Activated CD4-positive, alpha-beta T cell treated with anti-CD3 and anti-CD28 coated beads, Interleukin-2, Interleukin-4, amounts not matched to agents 100 ng/mL and 50 ng/mL, durations not matched to agents 16 hours and 8 hours (primary cell): ENCODE measurements around the gene RAC3.
A peak's percentile ranks its signal among the peaks of the same experiment; 100 is the strongest.

ENCODE experiments used
- DNase-seq: peaks from one replicate; pipeline ENCODE4 v3.0.0-alpha.2; 2020; ENCODE audit warnings: low spot score

The RAC3 gene

DNA sequence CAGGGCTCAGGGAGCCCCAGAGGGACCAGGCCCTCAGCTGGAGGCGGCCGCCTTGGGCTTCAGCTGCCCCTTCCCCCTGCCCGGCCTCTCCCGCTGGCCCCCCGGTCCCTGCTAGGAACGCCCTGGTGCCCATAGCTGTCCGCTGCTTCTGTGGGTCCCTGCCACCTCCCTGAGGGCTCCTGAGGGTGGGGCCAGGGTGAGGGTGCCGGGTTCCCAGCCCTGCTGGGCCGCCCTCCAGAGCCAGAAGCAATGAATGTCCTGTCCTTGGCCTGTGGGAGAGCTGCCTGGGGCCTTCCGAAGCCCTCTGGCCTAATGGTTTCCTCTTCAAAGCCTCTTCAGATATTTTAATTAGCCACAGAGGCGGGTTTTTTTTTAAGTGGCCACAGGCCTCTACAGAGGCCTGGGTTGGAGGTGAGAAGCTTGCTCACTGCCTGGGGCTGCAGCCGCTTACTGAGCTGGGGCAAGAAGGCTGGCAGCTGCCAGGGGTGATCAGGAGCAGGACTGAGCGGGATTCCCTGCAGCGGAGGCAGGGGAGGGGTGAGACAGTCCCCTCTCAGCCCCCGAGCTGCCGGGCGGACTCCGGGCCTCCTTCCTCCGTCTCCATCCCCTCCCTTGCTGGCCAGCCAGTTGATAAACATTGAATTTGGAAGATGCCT is 18.7 kb upstream of the RAC3 start:
- DNase-seq: no peak

DNA sequence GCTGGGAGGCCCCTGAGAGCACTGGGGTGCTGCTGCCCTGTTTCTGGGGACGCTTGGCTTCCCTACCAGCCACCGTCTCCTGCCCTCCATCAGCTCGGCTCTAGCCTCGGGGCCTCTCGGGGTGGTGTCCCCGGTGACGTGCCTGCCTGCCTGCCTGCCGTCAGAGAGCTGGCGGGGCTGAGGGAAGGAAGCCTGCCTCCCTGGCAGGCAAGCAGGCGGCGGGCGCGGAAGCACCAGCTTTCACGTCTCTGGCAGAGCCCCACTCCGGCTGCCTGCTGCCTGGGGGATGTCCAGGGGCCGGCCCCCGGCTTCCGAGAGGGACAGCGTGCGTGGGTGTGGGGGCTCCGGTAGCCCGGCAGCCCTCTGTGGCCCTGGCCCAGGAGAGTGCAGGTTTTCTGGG is 18.1 kb upstream of the RAC3 start:
- no peak for DNase-seq

- DNase-seq: no peak
Observed at GRCh38 chr17:82013772-82014321, 17.6 kb upstream of the RAC3 start.

- DNase-seq: no peak
Observed at GRCh38 chr17:82014432-82014831, 17.0 kb upstream of the RAC3 start.

DNA sequence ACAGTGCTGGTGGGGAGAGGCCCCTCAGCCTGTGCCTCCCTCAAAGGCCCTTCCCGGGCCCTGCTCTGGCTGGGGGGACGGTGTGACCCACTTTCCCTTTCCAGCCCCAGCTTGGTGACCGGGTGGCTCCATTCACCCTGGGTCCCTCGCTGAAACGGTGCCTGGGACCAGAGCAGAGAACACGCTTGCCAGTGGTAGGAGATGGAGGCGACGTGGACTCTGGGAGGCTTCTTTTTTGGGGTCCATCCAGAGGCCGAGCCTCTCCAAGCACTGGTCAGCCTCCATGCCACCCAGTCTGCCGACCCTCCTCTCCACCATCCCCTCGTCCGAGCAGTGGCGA is 16.5 kb upstream of the RAC3 start:
- DNase-seq: no peak

- DNase-seq: no peak
Observed at GRCh38 chr17:82015311-82015971, 16.0 kb upstream of the RAC3 start.

DNA sequence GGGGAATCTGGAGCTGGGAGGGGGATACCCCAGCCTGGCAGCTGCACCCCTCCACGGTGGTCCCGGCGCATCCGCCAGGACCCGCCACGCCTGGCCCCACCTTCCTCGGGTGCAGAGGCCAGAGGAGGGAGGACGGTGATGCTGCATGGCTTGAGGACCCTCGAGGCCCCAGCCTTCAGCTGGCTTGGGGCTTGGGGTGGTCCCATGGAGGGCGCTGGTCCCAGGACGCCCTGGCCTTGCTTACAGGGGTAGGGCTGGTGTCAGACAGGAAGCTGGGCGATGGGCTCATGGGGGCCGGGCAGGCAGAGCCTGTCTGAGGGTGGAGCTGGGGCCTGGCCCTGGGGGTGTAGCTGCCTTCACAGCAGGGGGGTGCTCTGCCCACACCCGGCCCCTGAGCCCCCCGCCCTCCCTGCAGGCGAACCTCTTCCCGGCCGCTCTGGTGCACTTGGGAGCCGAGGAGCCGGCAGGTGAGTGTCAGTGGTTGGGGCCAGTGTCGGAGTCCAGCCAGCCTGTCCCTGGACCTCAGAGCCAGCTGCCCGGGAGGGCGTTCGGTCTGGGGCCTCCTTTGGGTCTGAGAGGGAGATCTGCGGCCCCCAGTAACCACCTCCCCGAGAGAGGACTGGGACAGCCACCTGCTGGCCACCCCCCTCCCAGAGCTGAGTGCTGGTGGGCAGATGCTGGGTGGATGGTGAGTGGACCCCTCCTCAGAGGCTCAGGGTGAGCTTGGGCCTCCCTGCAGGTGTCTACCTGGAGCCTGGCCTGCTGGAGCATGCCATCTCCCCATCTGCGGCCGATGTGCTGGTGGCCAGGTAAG is 15.2 kb upstream of the RAC3 start:
- no peak for DNase-seq

- no peak for DNase-seq
Observed at GRCh38 chr17:82016875-82017459, 14.5 kb upstream of the RAC3 start.

- DNase-seq: no peak
Observed at GRCh38 chr17:82017612-82018151, 13.8 kb upstream of the RAC3 start.

DNA sequence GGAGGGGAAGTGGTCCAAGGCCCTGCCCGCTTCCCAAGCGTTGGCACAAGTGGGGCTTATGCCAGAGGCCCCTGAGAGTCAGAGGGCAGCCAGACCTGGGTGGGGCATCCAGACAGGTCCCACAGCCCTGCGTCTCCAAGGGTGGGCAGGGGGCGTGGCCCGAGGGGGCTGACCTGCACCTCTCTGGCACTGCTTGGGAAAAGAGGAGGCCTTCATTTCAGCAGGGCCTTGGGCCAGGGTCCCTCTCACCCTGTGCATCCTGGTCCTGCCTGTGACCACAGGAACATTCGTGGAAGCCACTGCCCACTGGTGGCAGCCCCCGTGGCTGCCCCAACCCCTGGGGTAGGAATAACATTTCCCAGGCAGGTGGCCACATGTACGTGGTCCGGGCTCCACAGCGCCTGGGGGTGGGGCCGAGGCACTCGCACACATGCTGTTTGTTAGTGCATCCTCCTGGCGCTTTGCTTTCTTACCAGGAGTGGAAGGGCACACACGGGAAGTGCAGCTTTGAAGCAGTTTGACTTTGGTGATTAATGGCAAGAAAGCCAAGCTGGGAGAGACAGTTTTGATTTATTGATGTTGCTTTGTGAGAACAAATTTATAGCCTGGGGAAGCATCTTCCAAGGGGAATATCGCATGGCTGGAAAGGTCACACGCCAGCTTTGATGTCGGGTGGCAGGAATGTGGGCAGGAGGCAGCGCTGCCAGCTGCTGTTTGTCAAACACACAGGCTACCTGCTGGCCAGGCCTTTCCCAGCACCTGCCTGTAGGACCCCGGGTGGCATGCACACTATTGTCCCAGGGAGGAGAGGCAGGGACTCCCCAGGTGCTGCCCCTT is 13.1 kb upstream of the RAC3 start:
- no peak for DNase-seq

DNA sequence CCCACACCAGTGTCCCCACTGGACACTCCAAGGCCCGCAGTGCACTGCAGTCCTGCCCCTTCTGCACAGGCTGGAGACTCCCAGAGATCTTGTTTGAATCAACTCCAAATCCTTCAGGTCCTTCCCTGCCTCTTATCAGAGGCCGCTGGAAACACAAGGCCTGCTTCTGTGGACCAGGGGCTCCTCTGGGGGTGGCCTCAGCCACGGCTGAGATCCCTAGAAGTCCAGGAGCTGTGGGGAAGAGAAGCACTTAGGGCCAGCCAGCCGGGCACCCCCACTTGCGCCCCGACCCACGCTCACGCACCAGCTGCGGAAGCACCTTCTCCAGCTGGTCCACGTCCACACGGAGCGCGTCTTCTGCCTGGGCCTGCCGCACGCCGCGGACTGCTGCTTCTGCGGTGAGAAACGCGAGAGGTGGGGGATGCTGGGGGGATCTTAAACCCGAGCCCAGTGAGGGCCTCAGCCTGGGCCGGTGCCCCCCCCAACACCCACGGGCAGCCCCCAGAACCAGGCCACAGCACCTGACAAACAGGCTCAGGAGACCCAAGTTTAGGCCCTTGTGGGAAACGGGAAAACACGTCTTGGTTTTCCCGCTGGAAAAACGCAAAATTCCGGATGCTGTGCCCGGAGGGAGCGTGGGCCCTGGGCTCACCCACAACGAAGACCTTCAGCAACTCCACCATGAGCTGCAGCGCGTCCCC is 12.3 kb upstream of the RAC3 start:
- no peak for DNase-seq

GRCh38 chr17:82019690-82020571 is 11.5 kb upstream of the RAC3 start:
- peak; percentile 79 for DNase-seq

- DNase-seq: no peak
Observed at GRCh38 chr17:82020572-82021106, 10.8 kb upstream of the RAC3 start.

DNA sequence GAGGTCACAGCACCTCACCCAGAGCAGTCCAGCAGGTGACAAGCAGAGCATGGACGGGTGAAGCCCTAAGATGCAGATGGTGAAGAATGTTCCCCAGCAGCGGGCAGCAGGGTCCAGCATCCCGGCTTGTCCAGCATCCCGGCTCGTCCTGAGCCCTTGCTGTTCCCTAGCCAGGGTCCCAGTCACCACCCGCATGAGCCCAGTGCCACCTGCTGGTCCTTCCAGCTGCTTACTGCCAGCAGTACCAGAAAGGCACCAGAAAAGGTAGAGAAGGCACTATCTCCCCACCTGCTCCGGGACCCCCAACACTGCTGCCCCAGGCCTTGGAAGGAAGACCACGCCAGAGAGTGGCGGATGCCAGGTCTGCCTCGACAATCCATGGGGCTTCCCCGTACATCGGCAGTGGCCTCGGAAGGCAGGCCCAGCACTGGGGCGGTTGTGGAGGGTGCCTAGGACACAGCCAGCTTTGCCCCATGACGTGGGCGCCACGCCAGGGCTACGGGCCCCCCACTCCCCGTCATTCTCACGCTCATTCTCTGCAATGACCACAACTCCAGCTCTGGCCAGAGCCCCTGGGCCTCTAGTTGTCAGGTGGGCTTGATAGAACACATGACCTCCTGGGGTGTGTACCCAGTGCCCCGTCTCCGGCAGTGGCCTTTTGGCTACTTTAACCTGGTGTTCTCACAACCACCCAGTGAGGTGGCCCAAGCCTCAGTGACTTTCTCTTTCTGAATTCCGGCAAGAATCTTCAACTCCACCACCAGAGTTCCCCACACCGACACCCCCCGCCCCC is 10.2 kb upstream of the RAC3 start:
- peak; percentile 51 for DNase-seq

DNA sequence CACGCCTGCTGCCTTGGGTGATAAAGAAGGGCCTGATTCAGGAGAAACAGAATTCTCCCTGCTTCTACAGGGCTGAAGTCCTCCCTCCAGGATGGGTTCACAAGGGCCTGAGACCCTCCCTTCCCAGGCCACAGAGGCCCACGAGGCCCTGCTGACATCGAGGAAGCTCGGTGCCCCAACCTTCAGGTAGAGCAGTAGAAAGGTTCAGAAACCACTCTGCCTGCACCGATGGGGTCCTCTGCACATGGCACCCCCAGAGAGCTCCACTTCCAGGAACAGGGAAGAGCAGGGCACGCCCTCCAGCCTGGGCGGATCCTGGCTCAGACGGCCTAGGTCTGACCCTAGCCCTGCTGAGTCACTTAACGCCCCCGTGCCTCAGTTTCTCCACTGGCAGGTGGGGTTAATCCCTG is 9.6 kb upstream of the RAC3 start:
- DNase-seq: no peak

DNA sequence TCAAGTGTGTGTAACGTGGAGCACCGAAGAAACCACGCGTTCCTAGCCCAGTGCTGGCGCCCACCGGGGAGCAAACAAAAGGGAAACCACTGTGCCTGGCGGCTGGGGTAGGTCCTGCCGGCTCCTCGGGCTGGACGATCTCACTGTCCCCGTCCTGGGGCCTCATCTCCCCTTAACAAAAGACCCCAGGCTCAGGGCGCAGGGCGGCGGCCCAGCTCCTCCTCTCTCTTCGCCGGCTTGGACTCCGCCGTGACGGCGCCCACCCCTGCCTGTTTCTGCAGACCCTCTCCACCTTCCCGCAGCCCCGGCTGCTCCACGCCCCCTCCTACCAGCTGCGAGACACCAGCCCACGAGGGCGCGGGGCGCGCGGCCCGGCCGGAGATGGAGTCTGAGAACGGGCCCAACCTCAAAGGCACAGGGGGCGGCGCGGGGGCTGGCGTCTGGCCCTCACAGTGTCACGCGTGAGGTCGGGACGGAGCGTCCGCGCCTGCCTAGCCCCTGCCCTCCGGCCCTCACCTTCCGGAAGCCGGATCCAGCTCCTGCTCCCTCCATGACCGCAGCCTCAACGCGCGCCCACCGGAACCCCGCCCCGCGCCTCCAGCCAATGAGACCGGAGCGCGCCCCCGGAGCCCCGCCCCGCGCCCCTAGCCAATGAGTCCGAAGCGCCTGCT is 9.0 kb upstream of the RAC3 start, which contains the start of gene CENPX:
Gene CENPX (minus strand): TSS at position 569 of the 671 bp plus-strand sequence. CDS start 17 bp downstream, at position 552.
- no peak for DNase-seq

DNA sequence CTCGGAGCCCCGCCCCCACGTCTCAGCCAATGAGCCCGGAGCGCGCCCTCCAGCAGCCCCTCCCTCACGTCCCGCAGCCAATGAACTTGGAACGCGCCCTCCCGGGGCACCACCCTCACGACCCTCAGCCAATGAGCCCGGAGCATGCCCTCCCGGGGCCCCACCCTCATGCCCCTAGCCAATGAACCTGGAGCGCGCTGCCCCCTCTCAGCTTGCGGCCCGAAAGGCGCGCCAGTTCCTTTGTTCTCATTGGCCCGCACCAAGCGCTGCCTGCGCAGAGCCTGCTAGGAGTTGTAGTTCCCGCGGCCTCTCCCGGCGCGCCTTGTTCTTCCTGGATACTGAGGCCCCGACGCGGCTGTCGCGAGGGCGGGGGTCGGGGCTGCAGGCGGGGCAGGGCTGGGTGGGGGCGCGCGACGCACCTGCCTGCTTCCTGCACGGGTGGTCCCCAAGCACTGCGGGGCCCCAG is 8.5 kb upstream of the RAC3 start, which contains the start of gene LRRC45:
Gene LRRC45 (plus strand): TSS at position 325 of the 466 bp plus-strand sequence. CDS start 339 bp downstream, outside the sequence.
- peak; percentile 100 for DNase-seq
